Activated naive CD4-positive, alpha-beta T cell treated with anti-CD3 and anti-CD28 coated beads, Interleukin-2, amount 10 ng/mL, durations not matched to agents 5 hours and 36 hours (primary cell): ENCODE results near the gene SLC25A11. TPM values are rescaled to one million over a fixed set of nuclear protein-coding genes. Genes with fewer than 3 reads are reported as not detected.

ENCODE experiments used
- microRNA-seq: library from miRNA; unstranded; fragments of <30 nt; microRNA quantifications from one replicate; pipeline ENCODE4 v1.2.0, GENCODE V29; 2022; ENCODE audit warnings: borderline microRNAs expressed, borderline replicate concordance
- total RNA-seq, 2 experiments: library from RNA; stranded (reverse); gene quantifications; one replicate each; pipeline ENCODE4 v1.2.3, GENCODE V29; 2021

SLC25A11 gene, protein sequence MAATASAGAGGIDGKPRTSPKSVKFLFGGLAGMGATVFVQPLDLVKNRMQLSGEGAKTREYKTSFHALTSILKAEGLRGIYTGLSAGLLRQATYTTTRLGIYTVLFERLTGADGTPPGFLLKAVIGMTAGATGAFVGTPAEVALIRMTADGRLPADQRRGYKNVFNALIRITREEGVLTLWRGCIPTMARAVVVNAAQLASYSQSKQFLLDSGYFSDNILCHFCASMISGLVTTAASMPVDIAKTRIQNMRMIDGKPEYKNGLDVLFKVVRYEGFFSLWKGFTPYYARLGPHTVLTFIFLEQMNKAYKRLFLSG
- total RNA-seq = 10 to 100 TPM; 62.3 to 64.3 TPM

DNA sequence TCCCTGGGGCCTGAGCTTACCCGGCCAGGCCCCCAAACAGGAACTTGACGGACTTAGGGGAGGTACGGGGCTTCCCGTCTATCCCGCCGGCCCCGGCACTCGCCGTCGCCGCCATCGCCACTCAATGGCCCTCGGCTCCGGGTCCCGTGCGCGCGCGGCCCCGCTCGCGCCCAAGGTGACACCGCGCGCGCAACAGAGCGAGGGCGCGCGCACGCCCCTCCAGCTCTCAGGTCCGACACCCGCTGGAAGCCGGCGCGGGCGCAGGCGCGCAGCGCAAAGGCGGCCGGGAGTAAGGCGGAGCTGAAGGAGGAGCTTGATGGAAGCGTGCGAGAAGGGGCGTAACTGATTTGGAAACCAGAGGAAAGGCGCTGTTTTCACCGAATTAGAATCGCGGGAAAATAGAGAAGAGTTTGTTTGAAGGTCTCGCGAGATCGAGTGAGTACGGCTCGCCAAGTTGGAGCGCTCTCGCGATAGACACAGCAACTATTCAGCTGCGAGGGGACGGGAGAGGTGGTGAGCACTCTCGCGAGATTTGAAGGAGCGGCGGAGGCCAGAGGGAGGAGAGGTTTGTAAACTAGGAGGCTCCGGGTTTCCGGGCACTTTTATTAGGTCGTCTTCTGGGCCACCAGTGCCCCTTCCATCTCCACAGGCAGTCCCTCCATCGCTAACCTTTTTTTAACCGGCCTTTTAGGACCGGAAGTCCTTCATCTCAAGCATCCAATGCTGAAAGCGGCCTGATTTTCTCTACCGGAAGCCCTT lies at the start of gene SLC25A11, which contains the start of gene RNF167:
TSS of gene SLC25A11 (minus strand) at position 251 of the 759 bp plus-strand sequence. CDS start at position 115, 136 bp downstream.
TSS of gene RNF167 (plus strand) at position 473 of the 759 bp plus-strand sequence. CDS start 642 bp downstream, outside the sequence.

DNA sequence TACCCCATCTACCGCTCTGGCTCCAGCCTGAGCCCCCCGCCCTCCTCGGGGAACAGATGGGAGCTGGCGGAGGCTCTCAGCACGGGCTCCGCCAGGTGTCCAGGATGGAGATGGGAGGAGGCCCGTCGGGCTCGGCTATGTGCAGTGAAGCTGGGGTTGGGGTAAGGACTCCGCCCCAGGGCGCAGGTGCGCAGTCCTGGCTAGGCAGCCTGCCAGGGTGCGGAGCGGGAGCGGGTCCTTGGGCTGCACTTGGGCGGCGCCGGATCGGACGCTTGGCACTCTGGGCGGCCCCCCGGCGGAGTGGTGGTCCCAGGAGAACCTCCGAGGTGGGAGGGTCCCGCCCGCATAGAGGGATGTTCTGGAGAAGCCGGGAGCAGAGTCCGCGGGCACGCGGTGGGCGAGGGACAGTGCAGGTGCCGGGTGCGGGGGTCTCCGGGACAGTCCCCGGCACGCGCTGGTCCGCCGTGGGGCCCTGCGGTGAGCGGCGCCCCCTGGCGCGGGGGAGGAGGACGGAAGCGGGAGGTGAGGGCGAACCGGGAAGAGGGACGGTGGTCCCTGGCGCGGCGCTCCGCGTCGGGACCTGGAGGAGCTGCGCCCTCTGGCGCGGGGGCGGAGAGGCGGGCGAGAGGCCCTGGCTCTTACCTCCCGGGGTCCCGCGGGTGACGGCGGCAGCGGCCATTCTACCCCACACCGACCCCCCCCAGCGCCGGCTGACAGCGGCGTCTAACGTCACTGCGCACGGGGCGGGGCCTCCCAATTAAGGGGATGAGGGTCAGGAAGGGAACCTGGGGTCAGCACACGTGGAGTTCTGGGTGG lies 47.3 kb upstream of the SLC25A11 start, which contains the start of gene CAMTA2:
TSS of gene CAMTA2 (minus strand) at position 725 of the 816 bp plus-strand sequence. CDS start 1,453 bp downstream, outside the sequence.

DNA sequence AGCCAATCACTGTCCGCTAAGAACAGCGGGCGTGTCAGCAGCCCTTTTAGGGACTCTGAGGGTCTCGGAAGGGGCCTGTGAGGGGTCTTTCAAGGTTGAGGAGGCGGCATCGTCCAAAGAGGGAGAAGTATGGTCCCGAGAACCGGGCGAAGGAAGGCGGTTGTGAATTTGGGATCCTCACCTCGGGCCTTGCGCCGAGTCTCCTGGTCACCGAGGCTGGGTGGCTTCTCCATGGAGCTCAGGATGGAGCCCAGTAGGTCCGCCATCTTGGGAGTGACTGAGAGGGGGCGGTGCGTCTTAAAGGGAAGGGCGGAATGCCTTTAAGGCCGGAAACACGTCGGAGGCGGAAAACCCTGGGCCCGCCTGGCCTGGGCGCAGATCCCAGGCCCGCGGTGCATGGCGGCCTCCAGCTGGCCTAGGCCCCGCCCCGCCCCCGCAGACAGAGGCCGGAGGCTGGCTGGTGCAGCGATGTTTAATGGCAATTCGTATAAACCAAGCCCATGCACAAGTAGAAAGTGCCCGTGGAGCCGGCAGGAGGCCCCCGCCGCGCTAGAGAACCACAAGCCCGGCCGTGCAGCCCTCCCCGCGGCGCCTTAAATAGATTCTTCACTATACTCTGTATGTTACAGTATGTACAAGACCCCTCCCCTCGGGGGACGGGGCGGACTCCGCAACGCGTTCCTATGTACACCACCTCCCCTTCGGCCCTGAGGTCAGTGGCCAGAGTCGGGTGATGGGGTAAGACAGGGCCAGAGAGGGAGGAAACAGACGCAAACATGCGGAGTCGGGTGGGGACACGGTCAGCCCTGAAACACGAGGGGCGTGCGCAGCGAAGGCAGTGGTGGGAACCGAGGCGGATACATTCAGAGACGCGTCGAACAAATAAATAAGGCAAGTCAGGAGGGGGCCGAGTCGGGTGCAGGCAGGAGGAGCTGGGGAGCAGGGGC lies 28.0 kb upstream of the SLC25A11 start, which contains the start of gene SPAG7:
TSS of gene SPAG7 (minus strand) at position 279 of the 947 bp plus-strand sequence. CDS start at position 266, 13 bp downstream.

DNA sequence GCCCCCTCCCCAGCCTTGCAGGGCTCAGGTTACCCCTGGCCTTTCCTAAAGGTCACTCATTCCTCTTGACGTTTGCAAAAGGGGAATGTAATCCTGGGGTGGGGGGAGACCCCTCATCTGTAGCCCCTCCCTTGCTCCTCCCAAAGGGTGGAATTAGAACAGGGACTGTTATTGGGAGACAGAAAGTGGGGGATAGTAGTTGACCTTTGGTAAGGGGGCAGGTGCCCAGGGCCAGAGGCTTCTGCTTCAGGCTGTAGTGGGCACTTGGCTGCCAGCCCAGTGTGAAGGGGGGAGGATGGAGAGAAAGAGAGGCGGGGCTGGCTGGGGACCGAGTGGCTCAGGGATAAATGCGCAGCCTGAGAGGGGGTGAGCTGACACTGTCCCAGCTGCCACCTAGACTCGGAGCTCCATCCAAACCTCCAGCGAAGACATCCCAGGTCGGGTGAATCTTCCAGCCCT lies 10.9 kb upstream of the SLC25A11 start, which contains the start of gene ENO3:
TSS of gene ENO3 (plus strand) at position 374 of the 459 bp plus-strand sequence. CDS start 711 bp downstream, outside the sequence.

DNA sequence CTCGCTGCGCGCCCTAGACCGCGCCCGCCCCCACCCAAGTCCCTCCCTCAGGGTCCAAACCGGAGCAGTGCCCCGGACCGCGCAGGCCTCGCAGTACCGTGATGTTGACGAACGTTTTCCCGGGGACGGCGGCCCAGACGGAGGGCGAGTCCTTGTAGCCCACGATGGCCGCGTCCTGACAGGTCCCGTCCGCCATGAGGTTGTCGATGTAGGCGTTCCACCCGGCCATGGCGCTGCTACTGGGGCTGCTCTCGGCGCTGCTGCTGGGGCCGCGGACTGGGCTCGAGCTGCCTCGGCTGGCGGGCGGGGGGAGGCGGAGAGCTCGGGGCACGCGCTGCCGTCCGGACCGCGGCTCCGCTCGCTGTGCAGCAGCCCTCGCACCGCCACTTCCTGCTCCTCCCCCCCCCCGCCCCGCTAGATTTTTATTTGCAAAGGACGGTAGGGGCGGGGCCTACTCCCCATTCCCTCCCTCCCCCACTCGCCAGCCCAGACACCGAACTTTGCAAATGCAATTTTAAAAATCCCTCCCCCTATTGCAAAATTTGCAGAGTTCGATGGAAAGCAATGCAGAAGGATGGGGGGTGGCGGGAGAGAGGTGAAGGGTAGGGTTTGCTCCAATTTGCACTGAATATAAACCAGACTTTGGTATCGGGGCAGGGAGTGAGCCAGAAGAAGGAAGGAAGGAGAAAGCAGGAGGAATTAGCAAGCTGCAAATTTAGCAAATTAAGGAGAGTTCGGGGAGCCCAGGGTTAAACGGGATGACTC lies 8.5 kb upstream of the SLC25A11 start, which contains the start of gene PFN1:
TSS of gene PFN1 (minus strand) at position 365 of the 765 bp plus-strand sequence. CDS start at position 229, 136 bp downstream.

DNA sequence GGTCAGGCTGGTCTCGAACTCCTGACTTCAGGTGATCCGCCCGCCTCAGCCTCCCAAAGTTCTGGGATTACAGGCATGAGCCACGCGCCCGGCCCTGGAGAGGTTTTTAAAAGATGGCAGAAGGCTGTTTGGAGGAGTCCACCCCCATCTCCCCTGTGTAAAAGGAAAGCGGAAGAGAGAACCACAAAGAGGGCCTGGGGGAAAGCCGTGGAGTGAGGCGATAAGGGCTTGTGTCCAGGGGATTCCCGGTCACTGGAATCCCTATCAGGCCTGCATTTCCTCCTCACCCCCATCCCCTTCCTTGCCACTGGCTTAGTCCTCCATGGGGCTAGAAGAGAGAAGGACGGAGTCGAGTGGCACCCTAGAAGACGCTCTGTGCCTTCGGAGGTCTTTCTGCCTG lies 7.9 kb downstream of the SLC25A11 start, which contains the start of gene GP1BA:
TSS of gene GP1BA (plus strand) at position 315 of the 400 bp plus-strand sequence. CDS start 328 bp downstream, outside the sequence.

DNA sequence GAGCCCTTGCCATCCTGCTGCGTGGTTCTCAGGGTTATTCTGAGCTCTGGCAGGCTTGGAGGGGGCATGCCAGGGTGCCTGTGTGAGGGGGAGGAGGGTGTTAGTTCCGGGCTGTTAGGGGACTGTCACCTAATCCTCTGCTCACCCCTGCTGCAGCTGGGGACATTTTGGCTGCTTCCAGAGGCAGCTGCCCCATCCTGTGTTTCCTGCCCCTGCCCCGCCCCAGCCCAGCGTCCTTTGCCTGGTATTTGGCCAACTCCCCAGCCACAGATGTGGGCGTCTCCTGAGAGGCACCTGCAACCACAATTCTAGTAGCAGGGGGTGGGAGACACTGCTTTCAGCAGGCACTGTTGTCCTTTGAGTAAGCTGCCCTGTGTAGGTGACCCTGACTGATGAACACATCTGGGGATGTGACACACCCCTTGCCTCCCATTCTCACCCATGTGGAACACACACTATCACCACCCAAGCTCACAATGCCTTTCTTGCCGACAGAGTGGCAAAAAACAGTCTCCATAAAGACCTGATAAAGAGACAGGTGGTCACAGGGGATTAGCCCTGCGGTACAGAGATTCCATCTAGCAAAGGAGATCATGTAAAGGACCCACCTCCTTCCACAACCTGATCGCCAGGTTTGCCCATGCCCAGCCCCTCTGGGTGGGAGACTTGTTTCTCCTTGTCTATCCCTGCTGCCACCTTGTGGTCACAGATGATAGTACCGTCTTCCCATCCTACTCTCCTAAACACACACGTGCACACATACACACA lies 36.6 kb downstream of the SLC25A11 start, which contains the start of gene CHRNE:
TSS of gene CHRNE (minus strand) at position 48 of the 768 bp plus-strand sequence. CDS start at position 13, 35 bp downstream.

DNA sequence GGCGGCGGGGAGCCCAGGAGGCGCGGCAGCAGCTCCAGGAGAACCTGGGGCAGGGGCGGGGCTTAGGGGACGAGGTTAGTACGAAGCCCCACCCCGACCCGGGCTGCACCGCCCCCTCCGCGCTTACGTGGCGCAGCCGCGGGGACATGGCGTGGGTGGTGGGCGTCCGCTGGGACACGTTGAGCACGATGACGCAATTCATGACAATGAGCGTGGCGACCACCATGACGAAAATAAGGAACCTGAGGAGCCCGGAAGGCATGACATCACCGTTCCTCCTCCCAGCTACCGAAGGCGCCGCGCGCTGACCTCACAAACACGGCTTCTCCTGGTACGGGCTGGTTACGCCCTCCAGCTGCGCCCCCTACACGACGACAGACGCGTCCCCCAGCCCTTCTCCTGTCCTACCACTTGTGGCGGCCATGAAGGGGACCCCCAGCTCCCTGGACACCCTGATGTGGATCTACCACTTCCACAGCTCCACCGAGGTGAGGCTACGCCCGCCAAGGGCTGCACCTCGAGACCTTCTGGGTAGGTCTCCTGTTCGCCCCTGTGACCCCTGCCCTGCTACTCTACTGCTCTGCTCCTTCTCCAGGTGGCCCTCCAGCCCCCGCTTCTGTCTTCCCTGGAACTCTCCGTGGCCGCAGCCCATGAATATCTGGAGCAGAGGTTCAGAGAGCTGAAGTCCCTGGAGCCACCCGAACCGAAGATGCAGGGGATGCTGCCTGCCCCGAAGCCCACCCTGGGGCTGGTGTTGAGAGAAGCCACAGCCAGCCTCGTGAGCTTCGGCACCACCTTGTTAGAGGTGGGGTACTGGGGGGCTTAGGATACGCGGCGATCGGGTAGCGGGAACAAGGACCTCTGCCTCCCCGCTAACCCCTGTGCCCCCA lies 40.3 kb downstream of the SLC25A11 start, which contains the start of gene C17orf107:
TSS of gene C17orf107 (plus strand) at position 196 of the 890 bp plus-strand sequence. CDS start at position 423, 227 bp downstream.

Small RNA genes within 50 kb of the gene (microRNA-seq; reads per million reads assigned to microRNA genes)
- gene MIR6864 = not detected
- gene MIR6865 = not detected

Other genes starting within 250 kb of the SLC25A11 start
- gene PELP1, start 235.9 kb downstream of the SLC25A11 start, total RNA-seq = 10 to 100 TPM; 59.5 to 66.0 TPM
- gene ARRB2, start 229.4 kb downstream of the SLC25A11 start, total RNA-seq = 100 to 1,000 TPM; 320 to 339 TPM
- gene MED11, start 208.6 kb downstream of the SLC25A11 start, total RNA-seq = 10 to 100 TPM; 24.6 to 27.4 TPM
- gene ZMYND15, start 200.2 kb downstream of the SLC25A11 start, total RNA-seq = under 1 TPM; 0.19 to 0.25 TPM
- gene CXCL16, start 200.1 kb downstream of the SLC25A11 start, total RNA-seq = 1 to 10 TPM; 1.6 TPM
- gene TM4SF5, start 168.2 kb downstream of the SLC25A11 start, total RNA-seq = not detected
- not detected for gene VMO1, start 153.7 kb downstream of the SLC25A11 start, total RNA-seq
- not detected for gene GLTPD2, start 151.1 kb downstream of the SLC25A11 start, total RNA-seq
- 10 to 100 TPM; 94.7 to 95.7 TPM for gene PSMB6, start 143.9 kb downstream of the SLC25A11 start, total RNA-seq
- 10 to 100 TPM; 17.9 to 21.9 TPM for gene PLD2, start 132.9 kb downstream of the SLC25A11 start, total RNA-seq
- 100 to 1,000 TPM; 102 to 112 TPM for gene MINK1, start 106.7 kb downstream of the SLC25A11 start, total RNA-seq
- gene C17orf107, start 40.5 kb downstream of the SLC25A11 start, total RNA-seq = under 1 TPM; 0.48 to 0.68 TPM
- under 1 TPM in 1 of 2 experiments, not detected in 1; 0.23 TPM for gene CHRNE, start 36.9 kb downstream of the SLC25A11 start, total RNA-seq
- not detected for gene GP1BA, start 7.8 kb downstream of the SLC25A11 start, total RNA-seq
- gene RNF167, start 222 bp upstream of the SLC25A11 start, total RNA-seq = 100 to 1,000 TPM; 191 TPM
- gene PFN1, start 8.5 kb upstream of the SLC25A11 start, total RNA-seq = 1,000 to 10,000 TPM; 2,036 to 2,067 TPM
- 10 to 100 TPM; 43.9 to 56.2 TPM for gene ENO3, start 11.1 kb upstream of the SLC25A11 start, total RNA-seq
- 10 to 100 TPM; 50.5 to 56.4 TPM for gene SPAG7, start 27.8 kb upstream of the SLC25A11 start, total RNA-seq
- gene CAMTA2, start 47.6 kb upstream of the SLC25A11 start, total RNA-seq = 10 to 100 TPM; 54.4 to 58.6 TPM
- gene INCA1, start 57.5 kb upstream of the SLC25A11 start, total RNA-seq = under 1 TPM; 0.15 to 0.26 TPM
- 10 to 100 TPM; 35.2 to 36.6 TPM for gene KIF1C, start 57.9 kb upstream of the SLC25A11 start, total RNA-seq
- under 1 TPM; 0.51 to 0.58 TPM for gene SLC52A1, start 95.4 kb upstream of the SLC25A11 start, total RNA-seq
- gene ZFP3, start 138.4 kb upstream of the SLC25A11 start, total RNA-seq = 1 to 10 TPM; 7.0 to 7.5 TPM
- gene ZNF232, start 171.8 kb upstream of the SLC25A11 start, total RNA-seq = 10 to 100 TPM in 1 of 2 experiments, 1 to 10 TPM in 1; 9.2 to 11.0 TPM
- gene USP6, start 176.0 kb upstream of the SLC25A11 start, total RNA-seq = under 1 TPM; 0.08 to 0.10 TPM